GM12878 (cell line): ENCODE measurements around the gene NAALADL2. TPM values are rescaled to one million over a fixed set of nuclear protein-coding genes. Genes with fewer than 3 reads are reported as not detected.

ENCODE experiments used
- ATAC-seq: fragments of 200-7000 bp; cut with Tn5 transposase; 3 replicates; pipeline ENCODE4 v1.9.1; 2020; ENCODE audit warnings: mild to moderate bottlenecking, moderate library complexity
- BruUV-seq: library from RNA; stranded (reverse); fragments of 400-500 nt; replicated peaks from 2 replicates; lab custom pipeline; 2021; lab: Mats Ljungman, UMichigan
- CTCF ChIA-PET: fragments of 300-600 bp; sonication (Branson Sonifier 250); formaldehyde crosslinking; extraction: SDS; loops from one replicate; lab custom pipeline; 2021; ENCODE audit warnings: inconsistent platforms; lab: Yijun Ruan, JAX
- POLR2A ChIA-PET: fragments of 350-600 bp; formaldehyde crosslinking; extraction: SDS; loops from one replicate; lab custom pipeline; 2021; ENCODE audit warnings: inconsistent platforms; lab: Charles Lee
- RAD21 ChIA-PET: fragments of 300-600 bp; sonication (Branson Sonifier 250); formaldehyde crosslinking; loops from one replicate; lab custom pipeline; 2023; ENCODE audit warnings: antibody characterized with exemption; ENCODE audit not compliant: unreplicated experiment; lab: Charles Lee
- SMC1A ChIA-PET: fragments of 300-600 bp; sonication (Branson Sonifier 250); formaldehyde crosslinking; loops from one replicate; lab custom pipeline; 2023; ENCODE audit not compliant: unreplicated experiment, uncharacterized antibody; lab: Charles Lee
- DNase-seq: peaks from one replicate; pipeline ENCODE4 v3.0.0-alpha.2; 2011; ENCODE audit warnings: low read depth, low spot score
- FAIRE-seq: peaks from 3 replicates; lab custom pipeline; 2011; peaks lifted over from hg19 to GRCh38; lab: Jason Lieb, UNC
- H2AFZ ChIP-seq: 2 replicates; pipeline ENCODE4 v1.6.0; 2011; ENCODE audit warnings: low read depth, low read length, control low read depth; ENCODE audit not compliant: control insufficient read depth
- H3K27ac ChIP-seq: 2 replicates; pipeline ENCODE4 v1.5.1; 2011; ENCODE audit warnings: control low read depth; ENCODE audit not compliant: control insufficient read depth, insufficient read depth
- H3K27me3 ChIP-seq, 2 experiments: replicated peaks in 1 of 2; 2 replicates each; pipeline versions ENCODE4 v1.6.0 to v1.6.1; 2011; ENCODE audit warnings: low read length in 1 of 2; ENCODE audit not compliant: control insufficient read depth in 2 of 2, insufficient read depth in 2 of 2
- H3K36me3 ChIP-seq, 2 experiments: 2 replicates each; pipeline ENCODE4 v1.5.1; 2011; ENCODE audit warnings: low read length in 1 of 2; ENCODE audit not compliant: control insufficient read depth in 2 of 2, insufficient read depth in 2 of 2
- H3K4me1 ChIP-seq: 2 replicates; pipeline ENCODE4 v1.6.1; 2011; ENCODE audit warnings: mild to moderate bottlenecking, low read length, moderate library complexity, mixed read lengths; ENCODE audit not compliant: control insufficient read depth, insufficient read depth
- H3K4me2 ChIP-seq: 2 replicates; pipeline ENCODE4 v1.6.0; 2011; ENCODE audit warnings: control low read depth; ENCODE audit not compliant: control insufficient read depth, insufficient read depth
- H3K4me3 ChIP-seq: fragments of 200-600 bp; sonication (generic); 2 replicates; pipeline ENCODE4 v1.5.1; 2016
- H3K79me2 ChIP-seq: 2 replicates; pipeline ENCODE4 v1.6.0; 2011; ENCODE audit warnings: low read length; ENCODE audit not compliant: control insufficient read depth, insufficient read depth
- H3K9ac ChIP-seq: 2 replicates; pipeline ENCODE4 v1.8.0; 2011; ENCODE audit warnings: low read length, control low read depth, mixed read lengths; ENCODE audit not compliant: control insufficient read depth, insufficient read depth
- H3K9me3 ChIP-seq: replicated peaks from 3 replicates; pipeline ENCODE4 v1.5.1; 2011; ENCODE audit warnings: mild to moderate bottlenecking, low read length; ENCODE audit not compliant: control insufficient read depth, insufficient read depth
- H4K20me1 ChIP-seq: 2 replicates; pipeline ENCODE4 v1.6.0; 2011; ENCODE audit not compliant: control insufficient read depth, insufficient read depth
- BCLAF1 ChIP-seq: fragments of 450-650 bp; IDR thresholded peaks from 2 replicates; pipeline ENCODE4 v1.6.1; 2017; ENCODE audit warnings: antibody characterized with exemption, mild to moderate bottlenecking, moderate library complexity
- DPF2 ChIP-seq: fragments of 450-650 bp; IDR thresholded peaks from 2 replicates; pipeline ENCODE4 v1.6.1; 2017; ENCODE audit warnings: mild to moderate bottlenecking
- FOXM1 ChIP-seq: IDR thresholded peaks from 2 replicates; pipeline ENCODE4 v1.6.1; 2012; ENCODE audit warnings: low read depth, mild to moderate bottlenecking, inconsistent platforms, low read length, moderate library complexity
- MYC ChIP-seq: IDR thresholded peaks from 2 replicates; pipeline ENCODE4 v1.6.1; 2011; ENCODE audit warnings: mild to moderate bottlenecking, low read length, moderate library complexity, inconsistent platforms; ENCODE audit not compliant: insufficient read depth, insufficient replicate concordance, insufficient read length, severe bottlenecking
- NBN ChIP-seq: fragments of 450-650 bp; IDR thresholded peaks from 2 replicates; pipeline ENCODE4 v1.6.1; 2016
- NFIC ChIP-seq: IDR thresholded peaks from 2 replicates; pipeline ENCODE4 v1.6.1; 2012; ENCODE audit warnings: low read depth, mild to moderate bottlenecking, inconsistent platforms, low read length, moderate library complexity
- RUNX3 ChIP-seq: IDR thresholded peaks from 2 replicates; pipeline ENCODE4 v1.6.1; 2012; ENCODE audit warnings: low read length, inconsistent platforms
- SIX5 ChIP-seq: IDR thresholded peaks from 2 replicates; pipeline ENCODE4 v1.6.1; 2011; ENCODE audit warnings: mild to moderate bottlenecking, low read depth, low read length, moderate library complexity; ENCODE audit not compliant: severe bottlenecking
- YBX1 ChIP-seq: fragments of 450-650 bp; IDR thresholded peaks from 2 replicates; pipeline ENCODE4 v1.6.1; 2016; ENCODE audit warnings: antibody characterized with exemption
- WGBS: methylation state at CpG from one replicate; pipeline ENCODE4 v1.1.6; 2016; ENCODE audit warnings: low lambda C conversion rate; ENCODE audit not compliant: insufficient replicate concordance, insufficient coverage; ENCODE audit errors: missing lambda C conversion rate; 5-methylcytosine and 5-hydroxymethylcytosine counted together
- in situ Hi-C: fragments of 300-500 bp; cut with MboI; formaldehyde crosslinking; loops from 9 replicates; pipeline ENCODE4 v1.14.3; 2018; ENCODE audit warnings: mixed read lengths
- intact Hi-C: fragments of 100-400 bp; cut with micrococcal nuclease; formaldehyde crosslinking; loops from one replicate; pipeline ENCODE4 v1.14.2; 2022; ENCODE audit not compliant: unreplicated experiment
- polyA plus RNA-seq, 11 experiments: library from polyadenylated mRNA; depleted of rRNA in 4 of 11; unstranded in 6 of 11; stranded (reverse) in 5 of 11; fragments of >200 nt; fragmentation: Nextera tagmentation in 4 of 11; fragmentation: Illumina TruSeq in 1 of 11; extraction: Ambion mirVana in 4 of 11; extraction: Trizol in 1 of 11; gene quantifications; 1 replicate in 1 of 11; 2 replicates in 10 of 11; pipeline versions ENCODE4 v1.2.1 to v1.2.3, GENCODE V29; 2011 to 2016; ENCODE audit warnings: inconsistent platforms in 2 of 11, missing spikeins in 2 of 11, low read depth in 1 of 11
- total RNA-seq, 4 experiments: library from RNA; depleted of rRNA in 3 of 4; stranded (reverse); fragments of >200 nt in 3 of 4; fragmentation: Illumina TruSeq in 1 of 4; extraction: Trizol in 1 of 4; gene quantifications; 2 replicates each; pipeline versions ENCODE4 v1.2.1 to v1.2.3, GENCODE V29; 2013 to 2021

The NAALADL2 gene
- total and polyA plus RNA-seq, 10 of the 15 experiments (the other 5 are each of a cell fraction or from before 2014, with no cell fraction given) = 0.06 to 10.8 (median 0.46) TPM

GRCh38 chr3:175668300-175668699 lies 809.2 kb downstream of the NAALADL2 start:
- 0% methylated on average over 1 of the region's 1 CpG for WGBS
- BruUV-seq = no TSS peak
- FAIRE-seq = no peak

More at GRCh38 chr3:175668300-175668699, 809.2 kb downstream of the NAALADL2 start:
- no peak overlapping the region for H3K4me3 ChIP-seq
- in situ Hi-C loops = no loop called here
- ATAC-seq = no peak
- no peak overlapping the region for H3K9ac ChIP-seq
- intact Hi-C loops = no loop called here
- H3K9me3 ChIP-seq = no peaks in the 10 kb centered on the region
- ChIA-PET POLR2A (no interaction called here), CTCF (no interaction called here), RAD21 (no interaction called here), SMC1A (no interaction called here)
- no peak overlapping the region for H3K27ac ChIP-seq
- DNase-seq = no peak
- no peaks in the 10 kb centered on the region for H3K79me2 ChIP-seq
- TF ChIP-seq YBX1 = no peak
- TF ChIP-seq BCLAF1 = no peak
- TF ChIP-seq NFIC = no peak
- TF ChIP-seq MYC = no peak
- TF ChIP-seq RUNX3 = no peak
- no peak for TF ChIP-seq DPF2
- no peak for TF ChIP-seq NBN
- TF ChIP-seq SIX5 = no peak
- TF ChIP-seq FOXM1 = no peak
- no peak overlapping the region for H2AFZ ChIP-seq
- no peaks in the 10 kb centered on the region for H3K36me3 ChIP-seq
- no peaks in the 10 kb centered on the region for H3K4me1 ChIP-seq
- H3K4me2 ChIP-seq = no peak overlapping the region
- H3K27me3 ChIP-seq = no peaks in the 10 kb centered on the region
- no peaks in the 10 kb centered on the region for H4K20me1 ChIP-seq
